Measurements from ENCODE around the gene ABCA2. TPM values are rescaled to one million over a fixed set of nuclear protein-coding genes. Genes with fewer than 3 reads are reported as not detected.

The ABCA2 gene
- total RNA-seq, 1 experiment from 2014 or later = 1.3 TPM

DNA sequence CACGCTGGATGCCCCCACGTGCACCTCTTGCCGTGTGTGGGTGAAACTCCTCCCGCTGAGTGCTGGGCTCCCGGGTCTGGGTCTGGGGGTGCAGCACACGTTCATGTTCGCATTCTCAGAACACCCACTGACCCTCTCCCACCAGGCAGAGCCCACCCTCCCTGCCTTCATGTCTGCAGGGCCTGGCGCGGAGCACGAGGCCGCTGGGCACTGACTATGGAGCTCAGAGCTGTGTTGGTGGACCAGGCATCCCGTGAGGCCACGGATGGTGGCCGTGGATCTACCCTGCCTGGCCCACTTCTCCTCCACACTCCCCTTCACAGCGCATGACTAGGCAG is 67.1 kb downstream of the ABCA2 start:
- Histone ChIP-seq H3K27ac (no peak overlapping the region), H3K36me3 (no peaks in the 10 kb centered on the region), H3K4me1 (replicated peaks) (no peaks in the 10 kb centered on the region), H3K27me3 (replicated peaks) (peaks cover 3% of the 10 kb centered on the region; the same call in 1 of the 2 replicates), H3K4me3 (no peak overlapping the region), H3K9me3 (replicated peaks) (no peaks in the 10 kb centered on the region)
- DNase-seq (ENCODE audit: low read depth in 1 of 2, low spot score in 2 of 2) = no peak

DNA sequence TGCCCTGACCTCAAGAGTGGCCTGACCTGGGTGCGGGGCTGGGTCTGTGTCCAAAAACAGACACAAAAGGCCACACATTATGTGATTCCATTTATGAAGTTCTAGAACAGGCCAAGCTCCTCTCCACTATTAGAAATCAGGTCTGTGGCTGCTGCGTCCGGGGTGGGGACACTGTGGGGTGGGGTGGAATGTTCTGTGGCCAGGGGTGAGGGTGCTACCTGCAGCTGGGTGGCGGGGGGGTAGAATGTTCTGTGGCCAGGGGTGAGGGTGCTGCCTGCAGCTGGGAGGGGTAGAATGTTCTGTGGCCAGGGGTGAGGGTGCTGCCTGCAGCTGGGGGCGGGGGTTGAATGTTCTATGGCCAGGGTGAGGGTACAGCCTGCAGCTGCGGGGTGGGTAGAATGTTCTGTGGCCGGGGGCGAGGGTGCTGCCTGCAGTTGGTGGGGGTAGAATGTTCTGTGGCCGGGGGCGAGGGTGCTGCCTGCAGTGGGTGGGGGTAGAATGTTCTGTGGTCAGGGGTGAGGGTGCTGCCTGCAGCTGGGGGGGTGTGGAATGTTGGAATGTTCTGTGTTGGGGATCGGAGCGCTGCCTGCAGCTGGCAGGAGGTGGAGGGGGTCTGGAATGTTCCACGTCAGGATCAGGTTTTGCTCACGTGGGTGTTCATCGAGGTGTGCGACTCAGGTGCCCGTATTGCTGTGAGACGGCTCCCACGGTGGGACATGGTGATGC is 67.7 kb downstream of the ABCA2 start:
- H3K36me3 ChIP-seq = no peaks in the 10 kb centered on the region
- H3K9me3 ChIP-seq (replicated peaks) = no peaks in the 10 kb centered on the region
- H3K4me1 ChIP-seq (replicated peaks) = no peaks in the 10 kb centered on the region
- no peaks in the 10 kb centered on the region for H3K27me3 ChIP-seq (replicated peaks)
- no peak for DNase-seq (ENCODE audit: low read depth in 1 of 2, low spot score in 2 of 2)
- H3K4me3 ChIP-seq = no peak overlapping the region
- no peak overlapping the region for H3K27ac ChIP-seq

DNA sequence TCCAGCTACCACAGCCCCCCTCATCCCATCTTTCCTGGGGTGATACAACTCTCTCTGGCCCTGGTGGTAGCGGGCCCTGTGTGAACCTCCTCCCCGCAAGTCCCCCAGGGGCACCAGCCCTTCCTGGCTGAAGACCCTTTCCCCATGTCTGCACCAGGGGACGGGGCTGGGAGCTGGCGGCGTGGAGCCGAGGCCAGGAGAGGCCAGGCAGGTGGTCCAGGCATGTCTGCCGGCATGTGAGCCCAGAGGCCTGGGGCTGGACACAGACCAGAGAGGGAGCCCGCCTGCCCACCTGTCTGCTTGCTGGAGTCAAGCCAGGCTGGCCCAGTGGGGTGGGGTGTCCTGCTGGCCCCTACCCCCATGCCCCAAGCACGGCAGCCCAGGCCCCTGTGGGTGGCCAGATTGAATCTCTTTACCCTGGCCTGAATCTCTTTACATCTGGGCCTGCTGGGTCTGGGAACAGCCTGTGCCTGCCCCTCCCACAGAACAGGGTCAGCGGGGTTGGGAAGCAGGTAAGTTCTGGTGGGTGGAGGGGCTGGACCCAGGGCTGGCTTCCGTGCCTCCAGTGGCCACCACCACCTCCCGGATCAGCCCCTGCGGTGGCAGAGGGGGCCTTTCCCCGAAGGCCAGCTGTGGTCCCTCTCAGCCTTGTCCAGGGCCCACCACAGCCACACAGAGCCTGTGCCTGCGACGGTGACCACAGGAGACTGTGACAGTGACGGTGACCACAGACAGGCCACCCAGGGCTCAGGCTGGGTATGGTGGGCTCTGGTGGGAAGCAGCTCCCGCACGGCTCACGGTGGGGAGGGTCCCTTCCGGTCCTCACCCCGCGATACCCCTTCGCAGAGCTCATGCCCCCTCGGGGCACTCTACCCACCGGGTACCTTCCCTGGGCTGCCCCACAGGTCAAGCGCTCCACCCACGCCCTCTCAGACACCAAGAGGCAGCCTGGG is 68.9 kb downstream of the ABCA2 start:
- no peak overlapping the region for H3K4me3 ChIP-seq

DNA sequence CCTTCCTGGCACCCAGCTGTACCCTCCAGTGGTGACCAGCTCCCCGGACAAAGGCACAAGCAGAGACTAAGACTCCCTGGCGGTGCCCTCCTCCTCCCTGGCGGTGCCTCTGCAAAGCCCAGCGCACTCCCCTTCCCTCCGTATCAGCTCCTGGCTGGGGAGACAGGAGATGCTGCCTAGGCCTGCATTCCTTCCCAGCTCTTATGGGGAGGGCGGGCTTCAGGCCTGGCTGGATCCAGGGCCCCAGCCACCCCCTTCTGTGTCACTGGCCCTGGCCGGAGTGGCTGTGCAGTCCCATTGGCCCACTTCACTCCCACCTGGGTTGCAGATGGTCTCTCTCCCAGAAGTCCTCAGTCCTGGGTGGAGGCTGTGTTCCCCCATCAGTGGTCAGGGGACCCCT is 69.6 kb downstream of the ABCA2 start:
- H3K27ac ChIP-seq = no peak overlapping the region
- no peaks in the 10 kb centered on the region for H3K9me3 ChIP-seq (replicated peaks)
- no peaks in the 10 kb centered on the region for H3K27me3 ChIP-seq (replicated peaks)
- H3K4me1 ChIP-seq (replicated peaks) = no peaks in the 10 kb centered on the region
- H3K4me3 ChIP-seq = no peak overlapping the region
- DNase-seq (ENCODE audit: low read depth in 1 of 2, low spot score in 2 of 2) = no peak
- H3K36me3 ChIP-seq = no peaks in the 10 kb centered on the region

More for the DNA sequence above, 68.9 kb downstream of the ABCA2 start:
- H3K4me1 ChIP-seq (replicated peaks) = no peaks in the 10 kb centered on the region
- no peaks in the 10 kb centered on the region for H3K36me3 ChIP-seq
- no peak for DNase-seq (ENCODE audit: low read depth in 1 of 2, low spot score in 2 of 2)
- H3K9me3 ChIP-seq (replicated peaks) = no peaks in the 10 kb centered on the region
- no peak overlapping the region for H3K27ac ChIP-seq
- no peaks in the 10 kb centered on the region for H3K27me3 ChIP-seq (replicated peaks)

DNA sequence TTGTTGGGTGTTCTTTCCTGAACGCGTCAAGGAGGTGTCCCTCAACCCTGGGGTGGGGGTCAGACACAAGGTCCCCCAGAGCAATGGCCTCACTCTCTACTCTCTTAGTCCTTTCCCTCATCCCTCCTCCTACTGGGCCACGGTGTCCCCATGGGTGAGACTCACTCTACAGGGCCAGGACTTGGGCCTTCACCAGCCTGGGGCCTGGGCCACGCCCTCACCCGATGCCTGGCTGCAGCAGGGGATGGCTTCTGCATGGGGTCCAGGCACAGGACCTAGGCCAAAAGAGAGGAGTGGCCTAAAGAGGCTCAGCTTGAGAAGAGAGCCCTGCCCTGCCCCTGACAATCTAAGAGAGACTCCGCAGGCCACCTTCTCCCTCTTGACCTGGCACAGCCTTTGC is 70.1 kb downstream of the ABCA2 start:
- no peak for DNase-seq (ENCODE audit: low read depth in 1 of 2, low spot score in 2 of 2)
- no peaks in the 10 kb centered on the region for H3K4me1 ChIP-seq (replicated peaks)
- H3K4me3 ChIP-seq = no peak overlapping the region
- H3K9me3 ChIP-seq (replicated peaks) = no peaks in the 10 kb centered on the region
- no peaks in the 10 kb centered on the region for H3K36me3 ChIP-seq
- H3K27ac ChIP-seq = no peak overlapping the region
- H3K27me3 ChIP-seq (replicated peaks) = no peaks in the 10 kb centered on the region

DNA sequence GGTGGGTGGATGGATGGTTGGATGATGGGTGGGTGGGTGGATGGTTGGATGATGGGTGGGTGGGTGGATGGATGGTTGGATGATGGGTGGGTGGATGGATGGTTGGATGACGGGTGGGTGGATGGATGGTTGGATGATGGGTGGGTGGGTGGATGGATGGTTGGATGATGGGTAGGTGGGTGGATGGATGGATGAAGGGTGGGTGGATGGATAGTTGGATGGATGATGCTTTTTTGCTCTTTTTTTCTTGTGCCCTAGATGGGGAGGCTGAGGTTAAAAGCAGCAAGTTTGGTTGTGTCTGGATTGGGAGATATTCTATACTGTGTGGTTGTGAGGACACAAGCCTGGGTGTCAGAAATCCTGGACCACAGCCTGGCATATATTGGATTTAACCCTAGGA is 70.6 kb downstream of the ABCA2 start:
- Histone ChIP-seq H3K27me3 (replicated peaks) (no peaks in the 10 kb centered on the region), H3K36me3 (no peaks in the 10 kb centered on the region), H3K4me3 (no peak overlapping the region), H3K4me1 (replicated peaks) (no peaks in the 10 kb centered on the region), H3K9me3 (replicated peaks) (no peaks in the 10 kb centered on the region), H3K27ac (no peak overlapping the region)
- DNase-seq (ENCODE audit: low read depth in 1 of 2, low spot score in 2 of 2) = no peak

Other genes starting within 250 kb of the ABCA2 start
- 33.5 and 44.6 TPM in 2 replicates for gene TMEM141, start 236.9 kb downstream of the ABCA2 start, total RNA-seq (2014; rRNA removed; shearing (Covaris generic))
- 0.16 TPM in 1 of 2 replicates, not detected in the other for gene CCDC183, start 231.9 kb downstream of the ABCA2 start, total RNA-seq (2014; rRNA removed; shearing (Covaris generic))
- gene RABL6, start 220.3 kb downstream of the ABCA2 start, total RNA-seq (2014; rRNA removed; shearing (Covaris generic)) = 57.5 and 97.2 TPM in 2 replicates
- 0.11 and 0.16 TPM in 2 replicates for gene AJM1, start 185.8 kb downstream of the ABCA2 start, total RNA-seq (2014; rRNA removed; shearing (Covaris generic))
- gene PHPT1, start 178.8 kb downstream of the ABCA2 start, total RNA-seq (2014; rRNA removed; shearing (Covaris generic)) = 64.1 and 70.5 TPM in 2 replicates
- gene MAMDC4, start 175.9 kb downstream of the ABCA2 start, total RNA-seq (2014; rRNA removed; shearing (Covaris generic)) = 0.42 and 1.0 TPM in 2 replicates
- gene EDF1, start 161.9 kb downstream of the ABCA2 start, total RNA-seq (2014; rRNA removed; shearing (Covaris generic)) = 266 and 387 TPM in 2 replicates
- gene TRAF2, start 141.7 kb downstream of the ABCA2 start, total RNA-seq (2014; rRNA removed; shearing (Covaris generic)) = 11.3 and 17.1 TPM in 2 replicates
- 89.0 and 93.8 TPM in 2 replicates for gene FBXW5, start 83.5 kb downstream of the ABCA2 start, total RNA-seq (2014; rRNA removed; shearing (Covaris generic))
- not detected in 2 replicates for gene C8G, start 83.0 kb downstream of the ABCA2 start, total RNA-seq (2014; rRNA removed; shearing (Covaris generic))
- gene LCN12, start 76.0 kb downstream of the ABCA2 start, total RNA-seq (2014; rRNA removed; shearing (Covaris generic)) = not detected in 2 replicates
- gene PTGDS, start 50.7 kb downstream of the ABCA2 start, total RNA-seq (2014; rRNA removed; shearing (Covaris generic)) = not detected in 2 replicates
- gene LCNL1, start 45.2 kb downstream of the ABCA2 start, total RNA-seq (2014; rRNA removed; shearing (Covaris generic)) = not detected in 2 replicates
- gene PAXX, start 35.8 kb downstream of the ABCA2 start, total RNA-seq (2014; rRNA removed; shearing (Covaris generic)) = 14.5 and 15.1 TPM in 2 replicates
- 0.89 TPM in 1 of 2 replicates, not detected in the other for gene CLIC3, start 31.7 kb downstream of the ABCA2 start, total RNA-seq (2014; rRNA removed; shearing (Covaris generic))
- gene FUT7, start 3.9 kb upstream of the ABCA2 start, total RNA-seq (2014; rRNA removed; shearing (Covaris generic)) = not detected in 2 replicates
- gene NPDC1, start 17.9 kb upstream of the ABCA2 start, total RNA-seq (2014; rRNA removed; shearing (Covaris generic)) = not detected in 2 replicates
- gene ENTPD2, start 25.8 kb upstream of the ABCA2 start, total RNA-seq (2014; rRNA removed; shearing (Covaris generic)) = not detected in 2 replicates
- 21.5 and 24.9 TPM in 2 replicates for gene SAPCD2, start 42.3 kb upstream of the ABCA2 start, total RNA-seq (2014; rRNA removed; shearing (Covaris generic))
- 3.4 and 5.6 TPM in 2 replicates for gene UAP1L1, start 49.3 kb upstream of the ABCA2 start, total RNA-seq (2014; rRNA removed; shearing (Covaris generic))
- 51.8 and 64.4 TPM in 2 replicates for gene MAN1B1, start 58.7 kb upstream of the ABCA2 start, total RNA-seq (2014; rRNA removed; shearing (Covaris generic))
- gene DPP7, start 86.5 kb upstream of the ABCA2 start, total RNA-seq (2014; rRNA removed; shearing (Covaris generic)) = 5.1 and 6.4 TPM in 2 replicates
- gene GRIN1, start 110.9 kb upstream of the ABCA2 start, total RNA-seq (2014; rRNA removed; shearing (Covaris generic)) = not detected in 2 replicates
- gene LRRC26, start 141.8 kb upstream of the ABCA2 start, total RNA-seq (2014; rRNA removed; shearing (Covaris generic)) = not detected in 2 replicates
- gene TMEM210, start 143.8 kb upstream of the ABCA2 start, total RNA-seq (2014; rRNA removed; shearing (Covaris generic)) = not detected in 2 replicates
- gene ANAPC2, start 160.3 kb upstream of the ABCA2 start, total RNA-seq (2014; rRNA removed; shearing (Covaris generic)) = 11.7 and 13.7 TPM in 2 replicates
- 94.2 and 177 TPM in 2 replicates for gene SSNA1, start 160.4 kb upstream of the ABCA2 start, total RNA-seq (2014; rRNA removed; shearing (Covaris generic))
- gene TPRN, start 172.5 kb upstream of the ABCA2 start, total RNA-seq (2014; rRNA removed; shearing (Covaris generic)) = 6.0 and 6.1 TPM in 2 replicates
- 44.5 and 51.3 TPM in 2 replicates for gene TMEM203, start 177.4 kb upstream of the ABCA2 start, total RNA-seq (2014; rRNA removed; shearing (Covaris generic))
- gene NDOR1, start 177.5 kb upstream of the ABCA2 start, total RNA-seq (2014; rRNA removed; shearing (Covaris generic)) = 5.2 and 6.5 TPM in 2 replicates
- gene RNF208, start 194.0 kb upstream of the ABCA2 start, total RNA-seq (2014; rRNA removed; shearing (Covaris generic)) = not detected in 2 replicates
- 0.24 TPM in 1 of 2 replicates, not detected in the other for gene CYSRT1, start 196.9 kb upstream of the ABCA2 start, total RNA-seq (2014; rRNA removed; shearing (Covaris generic))
- gene RNF224, start 199.3 kb upstream of the ABCA2 start, total RNA-seq (2014; rRNA removed; shearing (Covaris generic)) = not detected in 2 replicates
- not detected in 2 replicates for gene SLC34A3, start 202.7 kb upstream of the ABCA2 start, total RNA-seq (2014; rRNA removed; shearing (Covaris generic))
- 229 and 232 TPM in 2 replicates for gene TUBB4B, start 213.1 kb upstream of the ABCA2 start, total RNA-seq (2014; rRNA removed; shearing (Covaris generic))
- gene STPG3, start 223.0 kb upstream of the ABCA2 start, total RNA-seq (2014; rRNA removed; shearing (Covaris generic)) = not detected in 2 replicates
- gene NELFB, start 227.1 kb upstream of the ABCA2 start, total RNA-seq (2014; rRNA removed; shearing (Covaris generic)) = 35.2 and 41.9 TPM in 2 replicates
- gene TOR4A, start 249.5 kb upstream of the ABCA2 start, total RNA-seq (2014; rRNA removed; shearing (Covaris generic)) = 9.7 and 10.9 TPM in 2 replicates

Data from SJSA1 (cell line).